CD4-positive, alpha-beta T cell (primary cell): Measurements from ENCODE around the gene BCAR1. TPM values are rescaled to one million over a fixed set of nuclear protein-coding genes. Genes with fewer than 3 reads are reported as not detected.

ENCODE experiments used
- ATAC-seq: fragments of 200-7000 bp; cut with Tn5 transposase; one replicate; pipeline ENCODE4 v1.10.0; 2022; ENCODE audit warnings: mild to moderate bottlenecking; ENCODE audit not compliant: poor library complexity
- CTCF ChIA-PET: fragments of 350-600 bp; sonication (Branson Sonifier 250); formaldehyde crosslinking; loops from one replicate; lab custom pipeline; 2021; ENCODE audit warnings: antibody characterized with exemption, inconsistent platforms; lab: Charles Lee
- POLR2A ChIA-PET: fragments of 350-600 bp; sonication (Branson Sonifier 250); formaldehyde crosslinking; loops from one replicate; lab custom pipeline; 2021; ENCODE audit warnings: antibody characterized with exemption, inconsistent platforms; lab: Charles Lee
- DNase-seq, 14 experiments: peaks; one replicate each; pipeline ENCODE4 v3.0.0-alpha.2; 2013 to 2020; ENCODE audit warnings: mixed read lengths in 2 of 14
- H3K27ac ChIP-seq, 2 donors: one replicate each; pipeline versions ENCODE4 v1.5.1 to v1.7.0; 2013; ENCODE audit warnings: low read length in 2 of 2, low read depth in 1 of 2, mild to moderate bottlenecking in 1 of 2
- H3K27me3 ChIP-seq, 2 experiments: 1 replicate in 1 of 2; 2 replicates in 1 of 2; pipeline versions ENCODE4 v1.6.1 to v1.7.0; 2013; ENCODE audit warnings: low read length in 2 of 2, control low read depth in 1 of 2, mild to moderate bottlenecking in 1 of 2, moderate library complexity in 1 of 2; ENCODE audit not compliant: insufficient read depth in 2 of 2, control insufficient read depth in 1 of 2
- H3K36me3 ChIP-seq: one replicate; pipeline ENCODE4 v1.6.1; 2013; ENCODE audit warnings: low read length, control low read depth; ENCODE audit not compliant: insufficient read depth
- H3K4me1 ChIP-seq: one replicate; pipeline ENCODE4 v1.6.1; 2013; ENCODE audit warnings: low read length, control low read depth; ENCODE audit not compliant: insufficient read depth
- H3K4me3 ChIP-seq: one replicate; pipeline ENCODE4 v1.5.1; 2013; ENCODE audit warnings: mild to moderate bottlenecking, low read length, moderate library complexity
- H3K9me3 ChIP-seq, 2 experiments: 1 replicate in 1 of 2; 2 replicates in 1 of 2; pipeline versions ENCODE4 v1.6.1 to v1.7.0; 2013; ENCODE audit warnings: low read length in 2 of 2, mild to moderate bottlenecking in 2 of 2, control low read depth in 1 of 2, moderate library complexity in 1 of 2; ENCODE audit not compliant: control insufficient read depth in 1 of 2, insufficient read depth in 1 of 2
- H3K27ac Mint-ChIP-seq: one replicate; pipeline ENCODE4 v1.8.0; 2020; ENCODE audit warnings: mixed read lengths
- H3K27me3 Mint-ChIP-seq: one replicate; pipeline ENCODE4 v1.8.0; 2021; ENCODE audit warnings: mixed read lengths
- H3K36me3 Mint-ChIP-seq: one replicate; pipeline ENCODE4 v1.8.0; 2021; ENCODE audit warnings: low read depth, mixed read lengths
- H3K4me1 Mint-ChIP-seq: one replicate; pipeline ENCODE4 v1.8.0; 2021; ENCODE audit warnings: low read depth, mixed read lengths
- H3K4me3 Mint-ChIP-seq: one replicate; pipeline ENCODE4 v1.8.0; 2020; ENCODE audit warnings: mild to moderate bottlenecking, mixed read lengths
- H3K9me3 Mint-ChIP-seq: one replicate; pipeline ENCODE4 v1.8.0; 2020; ENCODE audit warnings: mixed read lengths
- intact Hi-C, 2 experiments: fragments of 100-400 bp; cut with DNase I in 1 of 2; cut with micrococcal nuclease in 1 of 2; formaldehyde crosslinking; loops; one replicate each; pipeline versions ENCODE4 v1.15.1 to v1.9.0; 2023 to 2025; cut with DNase I, micrococcal nuclease
- total RNA-seq, 174 experiments: library from RNA in 2 of 174; stranded (reverse) in 2 of 174; gene quantifications; one replicate each; pipeline ENCODE4 v1.2.3 and lab custom pipeline; 2021 to 2026
- TF ChIP-seq, protein P1 (sequence below): fragments of 200-600 bp; IDR thresholded peaks from one replicate; pipeline ENCODE4 v1.8.0; 2022; ENCODE audit warnings: antibody characterized with exemption, mild to moderate bottlenecking

Gene BCAR1
- total RNA-seq, 2 experiments from 2014 or later, result 0.08 to 0.17 TPM

- Mint-ChIP-seq H3K4me1 (no peaks in the 10 kb centered on the region), H3K9me3 (no peaks in the 10 kb centered on the region), H3K36me3 (no peaks in the 10 kb centered on the region), H3K4me3 (no peak overlapping the region), H3K27me3 (no peaks in the 10 kb centered on the region), H3K27ac (no peak overlapping the region)
- no peak for ATAC-seq
- no peak overlapping the region for H3K27ac ChIP-seq
- ChIA-PET POLR2A (no interaction called here), CTCF (no interaction called here)
- H3K9me3 ChIP-seq, result peaks cover 0 to 6% of the 10 kb centered on the region in 2 experiments
- TF ChIP-seq, protein P1, sequence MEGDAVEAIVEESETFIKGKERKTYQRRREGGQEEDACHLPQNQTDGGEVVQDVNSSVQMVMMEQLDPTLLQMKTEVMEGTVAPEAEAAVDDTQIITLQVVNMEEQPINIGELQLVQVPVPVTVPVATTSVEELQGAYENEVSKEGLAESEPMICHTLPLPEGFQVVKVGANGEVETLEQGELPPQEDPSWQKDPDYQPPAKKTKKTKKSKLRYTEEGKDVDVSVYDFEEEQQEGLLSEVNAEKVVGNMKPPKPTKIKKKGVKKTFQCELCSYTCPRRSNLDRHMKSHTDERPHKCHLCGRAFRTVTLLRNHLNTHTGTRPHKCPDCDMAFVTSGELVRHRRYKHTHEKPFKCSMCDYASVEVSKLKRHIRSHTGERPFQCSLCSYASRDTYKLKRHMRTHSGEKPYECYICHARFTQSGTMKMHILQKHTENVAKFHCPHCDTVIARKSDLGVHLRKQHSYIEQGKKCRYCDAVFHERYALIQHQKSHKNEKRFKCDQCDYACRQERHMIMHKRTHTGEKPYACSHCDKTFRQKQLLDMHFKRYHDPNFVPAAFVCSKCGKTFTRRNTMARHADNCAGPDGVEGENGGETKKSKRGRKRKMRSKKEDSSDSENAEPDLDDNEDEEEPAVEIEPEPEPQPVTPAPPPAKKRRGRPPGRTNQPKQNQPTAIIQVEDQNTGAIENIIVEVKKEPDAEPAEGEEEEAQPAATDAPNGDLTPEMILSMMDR, result no peak
- no peak overlapping the region for H3K4me3 ChIP-seq
- no peaks in the 10 kb centered on the region for H3K27me3 ChIP-seq
- peaks cover 9% of the 10 kb centered on the region for H3K4me1 ChIP-seq
- no peak for DNase-seq
- intact Hi-C loops, result loop anchor here in 1 of 2 experiments (10.0 kb wide), 1 partner anchor 528 kb away; no protein-coding TSS in a partner anchor
- no peaks in the 10 kb centered on the region for H3K36me3 ChIP-seq
These were observed 14.6 kb downstream of the BCAR1 start for GRCh38 chr16:75236736-75237397.

DNA sequence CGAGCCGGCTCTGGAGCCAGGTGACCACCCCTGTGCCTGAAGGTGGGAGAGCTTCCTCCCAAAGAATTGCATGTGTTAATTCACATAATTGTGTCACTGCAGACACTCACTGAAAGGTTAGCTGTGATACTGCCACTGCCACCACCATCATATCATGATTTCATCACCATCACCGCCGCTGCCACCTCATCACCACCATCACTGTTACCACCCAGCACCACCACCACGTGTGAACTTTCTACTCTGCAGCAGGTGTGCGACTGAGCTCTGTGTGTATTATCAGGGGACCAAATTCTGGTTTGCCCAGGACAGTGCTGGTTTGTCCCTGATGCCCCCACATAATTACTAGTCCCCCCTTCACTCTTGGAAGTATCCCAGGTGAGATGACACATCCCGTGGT is 15.2 kb downstream of the BCAR1 start:
- Mint-ChIP-seq H3K9me3 (no peaks in the 10 kb centered on the region), H3K4me3 (no peak overlapping the region), H3K36me3 (no peaks in the 10 kb centered on the region), H3K4me1 (no peaks in the 10 kb centered on the region), H3K27me3 (no peaks in the 10 kb centered on the region), H3K27ac (no peak overlapping the region)
- Histone ChIP-seq H3K27ac (no peak overlapping the region), H3K4me3 (no peak overlapping the region), H3K36me3 (no peaks in the 10 kb centered on the region), H3K4me1 (peaks cover 9% of the 10 kb centered on the region), H3K9me3 (peaks cover 0 to 6% of the 10 kb centered on the region in 2 experiments), H3K27me3 (no peaks in the 10 kb centered on the region)
- ChIA-PET POLR2A (no interaction called here), CTCF (no interaction called here)
- DNase-seq (no peak), ATAC-seq (no peak)
- TF ChIP-seq, protein P1, result no peak
- intact Hi-C loops, result loop anchor here in 1 of 2 experiments (10.0 kb wide), 1 partner anchor 529 kb away; no protein-coding TSS in a partner anchor

DNA sequence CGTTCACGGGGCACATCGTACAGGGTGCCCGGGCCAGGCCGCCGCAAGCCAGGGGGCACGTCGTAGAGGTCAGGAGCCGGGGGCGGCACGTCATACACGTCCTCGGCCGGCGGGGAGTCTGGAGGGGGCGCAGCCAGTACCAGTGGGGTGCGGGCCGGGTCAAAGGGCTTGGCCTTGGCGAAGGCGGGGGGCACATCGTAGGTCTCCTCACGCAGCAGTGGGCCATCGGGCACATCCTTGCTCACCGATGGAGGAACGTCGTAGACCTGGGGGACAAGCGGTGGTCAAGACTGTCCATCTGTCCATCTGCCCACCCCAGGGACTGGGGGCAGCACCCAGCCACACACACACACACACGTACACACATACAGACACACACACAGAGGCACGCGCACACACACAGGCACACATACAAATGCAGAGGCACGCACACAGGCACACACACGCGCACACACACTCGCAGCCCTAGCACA is 15.7 kb downstream of the BCAR1 start:
- Mint-ChIP-seq H3K4me1 (no peaks in the 10 kb centered on the region), H3K4me3 (no peak overlapping the region), H3K27ac (no peak overlapping the region), H3K36me3 (no peaks in the 10 kb centered on the region), H3K9me3 (no peaks in the 10 kb centered on the region), H3K27me3 (no peaks in the 10 kb centered on the region)
- TF ChIP-seq, protein P1, result no peak
- no peak overlapping the region for H3K4me3 ChIP-seq
- H3K36me3 ChIP-seq, result no peaks in the 10 kb centered on the region
- CTCF ChIA-PET, result no interaction called here
- ATAC-seq (no peak), DNase-seq (no peak)
- intact Hi-C loops, result loop anchor here in 1 of 2 experiments (10.0 kb wide), 1 partner anchor 529 kb away; no protein-coding TSS in a partner anchor
- peaks cover 0 to 6% of the 10 kb centered on the region in 2 experiments for H3K9me3 ChIP-seq
- H3K27ac ChIP-seq, result no peak overlapping the region
- H3K4me1 ChIP-seq, result peaks cover 9% of the 10 kb centered on the region
- no peaks in the 10 kb centered on the region for H3K27me3 ChIP-seq
- POLR2A ChIA-PET, result no interaction called here
